Peyer's patch (tissue), 4 donors: Measurements from ENCODE around the gene CSMD2. TPM values are rescaled to one million over a fixed set of nuclear protein-coding genes. Genes with fewer than 3 reads are reported as not detected.

Source experiments
- DNase-seq, 3 donors: peaks; one replicate each; pipeline ENCODE4 v3.0.0-alpha.2; 2017 to 2019
- H3K27ac ChIP-seq, 4 donors: fragments of 200-600 bp; sonication (generic); one replicate each; pipeline ENCODE4 v1.5.1; 2016 to 2019
- H3K27me3 ChIP-seq, 2 donors: fragments of 200-600 bp; sonication (generic); one replicate each; pipeline ENCODE4 v1.5.1; 2019
- H3K36me3 ChIP-seq, 3 donors: fragments of 200-600 bp; sonication (generic); one replicate each; pipeline ENCODE4 v1.5.1; 2016 to 2019
- H3K4me1 ChIP-seq, 4 donors: fragments of 200-600 bp; sonication (generic); one replicate each; pipeline ENCODE4 v1.5.1; 2016 to 2019
- H3K4me3 ChIP-seq, 4 donors: fragments of 200-600 bp; sonication (generic); 1 replicate in 3 of 4; 2 replicates in 1 of 4; pipeline ENCODE4 v1.5.1; 2016 to 2019; ENCODE audit warnings: mild to moderate bottlenecking in 1 of 4
- H3K9me3 ChIP-seq, 4 donors: fragments of 200-600 bp; sonication (generic); one replicate each; pipeline ENCODE4 v1.5.1; 2016 to 2019; ENCODE audit warnings: mild to moderate bottlenecking in 1 of 4
- POLR2A ChIP-seq, 2 donors: fragments of 450-650 bp; IDR thresholded peaks; one replicate each; pipeline ENCODE4 v1.5.1; 2017; ENCODE audit warnings: antibody characterized with exemption in 2 of 2, mild to moderate bottlenecking in 2 of 2, moderate library complexity in 2 of 2
- total RNA-seq, 4 donors: library from RNA; depleted of rRNA; stranded (reverse); fragments of >200 nt; gene quantifications; one replicate each; pipeline ENCODE4 v1.1.0, GENCODE V29; 2016
- TF ChIP-seq, protein P1 (sequence below), 6 experiments: fragments of 450-650 bp in 4 of 6; fragments of 200-600 bp in 2 of 6; sonication (generic) in 1 of 6; IDR thresholded peaks; one replicate each; pipeline ENCODE4 v1.5.1; 2017 to 2019; ENCODE audit warnings: antibody characterized with exemption in 6 of 6, mild to moderate bottlenecking in 3 of 6, moderate library complexity in 1 of 6

The CSMD2 gene
- total RNA-seq, 4 donors from 2014 or later = under 0.01 to 1.2 (median 0.70) TPM

DNA sequence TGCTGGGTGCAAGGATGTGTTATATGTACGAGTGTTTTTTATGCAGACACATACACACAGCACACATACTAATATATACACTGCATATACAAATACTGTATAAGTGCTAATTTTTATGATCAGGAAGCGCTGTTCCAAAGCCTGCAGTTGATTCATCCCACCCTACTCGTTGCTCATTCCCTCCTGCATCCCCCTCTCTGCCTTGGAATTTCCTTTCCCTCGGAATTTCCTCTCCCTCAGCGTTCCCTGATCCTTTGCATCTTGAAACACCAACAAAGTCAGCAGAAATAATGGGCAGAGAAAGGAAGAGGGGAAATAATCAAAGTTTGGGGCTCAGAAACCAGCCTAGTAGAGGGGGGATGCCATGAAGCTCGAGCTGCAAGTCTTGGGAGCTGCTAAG, 98.9 kb downstream of the CSMD2 start:
- Histone ChIP-seq H3K4me3 (no peak overlapping the region), H3K4me1 (no peaks in the 10 kb centered on the region), H3K9me3 (no peaks in the 10 kb centered on the region), H3K27ac (no peak overlapping the region), H3K27me3 (no peaks in the 10 kb centered on the region), H3K36me3 (no peaks in the 10 kb centered on the region)
- DNase-seq = no peak
- TF ChIP-seq, protein P1, sequence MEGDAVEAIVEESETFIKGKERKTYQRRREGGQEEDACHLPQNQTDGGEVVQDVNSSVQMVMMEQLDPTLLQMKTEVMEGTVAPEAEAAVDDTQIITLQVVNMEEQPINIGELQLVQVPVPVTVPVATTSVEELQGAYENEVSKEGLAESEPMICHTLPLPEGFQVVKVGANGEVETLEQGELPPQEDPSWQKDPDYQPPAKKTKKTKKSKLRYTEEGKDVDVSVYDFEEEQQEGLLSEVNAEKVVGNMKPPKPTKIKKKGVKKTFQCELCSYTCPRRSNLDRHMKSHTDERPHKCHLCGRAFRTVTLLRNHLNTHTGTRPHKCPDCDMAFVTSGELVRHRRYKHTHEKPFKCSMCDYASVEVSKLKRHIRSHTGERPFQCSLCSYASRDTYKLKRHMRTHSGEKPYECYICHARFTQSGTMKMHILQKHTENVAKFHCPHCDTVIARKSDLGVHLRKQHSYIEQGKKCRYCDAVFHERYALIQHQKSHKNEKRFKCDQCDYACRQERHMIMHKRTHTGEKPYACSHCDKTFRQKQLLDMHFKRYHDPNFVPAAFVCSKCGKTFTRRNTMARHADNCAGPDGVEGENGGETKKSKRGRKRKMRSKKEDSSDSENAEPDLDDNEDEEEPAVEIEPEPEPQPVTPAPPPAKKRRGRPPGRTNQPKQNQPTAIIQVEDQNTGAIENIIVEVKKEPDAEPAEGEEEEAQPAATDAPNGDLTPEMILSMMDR (IDR thresholded peaks at IDR 0.05) = no peak
- no peak for TF ChIP-seq POLR2A (IDR thresholded peaks at IDR 0.05)

DNA sequence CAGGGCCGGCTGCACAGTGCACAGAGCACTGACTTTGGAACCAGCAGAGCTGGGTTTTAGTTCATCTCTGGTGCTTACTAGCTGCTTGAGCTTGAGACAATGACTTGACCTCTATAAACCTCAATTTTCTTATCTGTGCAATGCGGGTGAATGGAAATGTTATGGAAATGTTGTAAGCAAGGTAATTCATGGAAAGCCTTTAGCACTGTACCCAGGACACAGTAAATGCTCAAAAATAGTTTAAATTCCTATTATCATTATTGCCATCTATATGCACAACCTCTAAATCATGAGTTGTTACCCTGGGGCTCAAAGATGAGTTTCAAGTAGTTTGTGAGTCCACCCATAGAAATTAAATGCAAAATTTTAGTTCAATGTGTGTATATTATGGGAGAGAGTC, 99.5 kb downstream of the CSMD2 start:
- no peak for TF ChIP-seq POLR2A (IDR thresholded peaks at IDR 0.05)
- TF ChIP-seq, protein P1 (IDR thresholded peaks at IDR 0.05) = no peak
- H3K9me3 ChIP-seq = no peaks in the 10 kb centered on the region
- no peaks in the 10 kb centered on the region for H3K36me3 ChIP-seq
- no peaks in the 10 kb centered on the region for H3K4me1 ChIP-seq
- no peaks in the 10 kb centered on the region for H3K27me3 ChIP-seq
- no peak overlapping the region for H3K27ac ChIP-seq
- H3K4me3 ChIP-seq = no peak overlapping the region
- no peak for DNase-seq

DNA sequence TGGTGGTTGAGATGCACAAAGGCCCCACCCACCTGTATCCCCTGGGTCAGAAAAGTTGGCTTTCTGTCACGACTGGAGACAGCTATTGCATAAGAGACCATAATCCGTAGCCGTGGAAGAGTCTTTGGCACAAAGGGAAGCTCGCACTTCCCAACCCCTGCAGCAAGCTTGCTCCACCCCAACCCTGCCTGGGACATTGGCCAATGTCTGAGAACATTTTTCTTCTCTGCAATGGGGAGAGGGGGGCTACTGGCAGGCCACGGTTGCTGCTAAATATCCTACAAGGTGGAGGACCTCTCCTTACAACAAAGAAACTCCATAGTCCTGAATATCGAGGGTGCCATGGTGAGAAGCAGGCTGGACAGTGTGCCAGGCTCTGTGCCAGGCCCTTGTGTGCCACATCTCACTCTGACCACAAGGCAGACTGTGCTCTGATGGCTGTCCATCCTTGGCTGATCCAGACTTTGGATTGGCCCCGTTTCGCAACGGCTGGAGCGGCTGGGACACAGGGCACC, 104.1 kb downstream of the CSMD2 start:
- Histone ChIP-seq H3K4me1 (no peaks in the 10 kb centered on the region), H3K9me3 (no peaks in the 10 kb centered on the region), H3K27ac (no peak overlapping the region), H3K36me3 (no peaks in the 10 kb centered on the region), H3K27me3 (no peaks in the 10 kb centered on the region), H3K4me3 (no peak overlapping the region)
- no peak for TF ChIP-seq POLR2A (IDR thresholded peaks at IDR 0.05)
- TF ChIP-seq, protein P1 (IDR thresholded peaks at IDR 0.05) = no peak
- no peak for DNase-seq

DNA sequence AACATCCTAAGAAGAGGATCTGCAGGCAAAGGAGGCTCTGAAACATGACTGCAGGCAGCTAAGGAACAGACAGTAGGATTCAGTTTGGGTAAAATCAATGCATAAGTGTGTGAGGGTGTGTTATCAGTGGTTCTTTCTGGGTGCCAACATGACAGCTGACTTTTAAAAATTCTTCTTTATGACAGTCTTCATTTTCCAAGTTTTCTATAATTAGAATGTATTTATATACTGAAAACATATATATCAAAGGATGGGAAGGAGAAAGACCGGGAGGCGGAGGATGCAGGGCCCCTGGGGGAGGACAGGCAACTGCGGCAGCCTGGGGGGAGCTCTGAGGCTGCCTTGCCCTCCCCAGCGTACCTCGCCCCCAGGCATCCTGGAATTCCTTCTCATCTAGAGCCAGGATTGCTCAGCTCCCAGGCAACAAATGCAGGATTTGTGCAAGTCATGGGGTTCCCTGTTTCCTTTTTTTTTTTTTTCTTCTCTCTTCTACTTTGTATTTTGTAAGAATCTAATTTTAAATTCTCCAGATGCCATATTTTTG, 104.8 kb downstream of the CSMD2 start:
- Histone ChIP-seq H3K36me3 (no peaks in the 10 kb centered on the region), H3K9me3 (no peaks in the 10 kb centered on the region), H3K27me3 (no peaks in the 10 kb centered on the region), H3K4me1 (no peaks in the 10 kb centered on the region), H3K4me3 (no peak overlapping the region), H3K27ac (no peak overlapping the region)
- no peak for DNase-seq
- TF ChIP-seq, protein P1 (IDR thresholded peaks at IDR 0.05) = no peak
- no peak for TF ChIP-seq POLR2A (IDR thresholded peaks at IDR 0.05)

DNA sequence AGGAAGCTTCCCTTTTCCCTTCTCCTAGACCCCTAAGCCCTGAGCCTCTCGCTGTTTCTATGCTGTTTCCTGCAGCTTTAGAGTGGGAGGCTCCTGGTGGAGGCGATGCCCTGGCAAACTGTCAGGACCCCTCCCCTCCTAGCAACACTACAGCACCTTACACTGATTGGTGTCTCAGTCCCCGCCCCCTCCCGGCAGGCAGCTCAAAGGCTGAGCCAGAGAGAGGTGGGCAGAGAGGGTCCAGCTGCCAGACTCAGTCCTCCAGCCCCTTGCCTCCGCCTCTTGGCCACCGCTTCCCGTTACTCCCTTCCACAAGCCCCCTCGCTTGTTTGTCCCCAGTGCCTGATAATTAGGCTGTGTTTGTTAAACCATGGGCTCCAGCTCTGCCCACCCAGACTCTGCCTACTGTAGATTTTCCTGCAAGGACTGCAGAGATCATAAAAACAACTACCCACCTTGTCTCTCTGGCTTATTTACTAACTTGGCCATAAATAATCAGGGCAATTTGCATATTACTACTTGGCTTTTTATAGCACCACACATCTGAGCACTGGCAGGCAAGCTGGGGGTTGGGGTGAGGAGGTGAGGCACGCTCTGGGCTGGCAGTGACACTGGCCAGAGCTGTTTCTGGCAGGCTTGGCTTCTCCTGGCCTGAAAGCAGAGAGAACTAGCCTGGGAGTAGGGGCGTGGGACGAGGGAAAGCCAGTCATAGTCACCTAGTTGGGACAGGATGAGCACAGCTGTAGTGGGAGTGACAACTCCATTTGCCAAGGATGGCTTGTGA, 107.5 kb downstream of the CSMD2 start:
- TF ChIP-seq, protein P1 (IDR thresholded peaks at IDR 0.05) = no peak
- TF ChIP-seq POLR2A (IDR thresholded peaks at IDR 0.05) = no peak
- no peaks in the 10 kb centered on the region for H3K9me3 ChIP-seq
- no peaks in the 10 kb centered on the region for H3K36me3 ChIP-seq
- no peak for DNase-seq
- H3K4me3 ChIP-seq = no peak overlapping the region
- no peak overlapping the region for H3K27ac ChIP-seq
- no peaks in the 10 kb centered on the region for H3K27me3 ChIP-seq
- no peaks in the 10 kb centered on the region for H3K4me1 ChIP-seq
